Mononuclear cell (primary cell): Measurements from ENCODE around the gene INHBC. TPM values are rescaled to one million over a fixed set of nuclear protein-coding genes. Genes with fewer than 3 reads are reported as not detected.
"Not testable (repeated sequence)": the region's sequence is repeated elsewhere in the genome, so short reads cannot be mapped to it uniquely, and the experiment has no call there.

Source experiments
- H3K27me3 ChIP-seq: 2 replicates; pipeline ENCODE4 v1.6.0; 2011; ENCODE audit warnings: low read length, control low read depth; ENCODE audit not compliant: insufficient read depth
- H3K4me1 ChIP-seq: 2 replicates; pipeline ENCODE4 v1.5.1; 2011; ENCODE audit warnings: mild to moderate bottlenecking, low read length, control low read depth; ENCODE audit not compliant: insufficient read depth
- H3K4me3 ChIP-seq: 2 replicates; pipeline ENCODE4 v1.5.1; 2011; ENCODE audit warnings: mild to moderate bottlenecking, low read length, moderate library complexity
- H3K9me3 ChIP-seq: 2 replicates; pipeline ENCODE4 v1.5.1; 2011; ENCODE audit warnings: low read depth, mild to moderate bottlenecking, control low read depth, low read length
- total RNA-seq: library from RNA; depleted of rRNA; stranded (reverse); fragments of >200 nt; gene quantifications from one replicate; pipeline ENCODE4 v1.2.3, GENCODE V29; 2012

The INHBC gene
- total RNA-seq, 1 donor: 0.10 TPM

- Histone ChIP-seq H3K4me3 (no peak overlapping the region), H3K27me3 (no peaks in the 10 kb centered on the region), H3K4me1 (peaks cover 4% of the 10 kb centered on the region), H3K9me3 (no peaks in the 10 kb centered on the region)
Measured at GRCh38 chr12:57416039-57416996, 18.3 kb upstream of the INHBC start.

GRCh38 chr12:57418255-57418654 lies 16.3 kb upstream of the INHBC start:
- Histone ChIP-seq H3K4me1 (peaks cover 4% of the 10 kb centered on the region), H3K9me3 (no peaks in the 10 kb centered on the region), H3K4me3 (no peak overlapping the region), H3K27me3 (no peaks in the 10 kb centered on the region)

- Histone ChIP-seq H3K27me3 (no peaks in the 10 kb centered on the region), H3K9me3 (no peaks in the 10 kb centered on the region), H3K4me3 (no peak overlapping the region)
Measured at GRCh38 chr12:57419495-57419894, 15.1 kb upstream of the INHBC start.

GRCh38 chr12:57420482-57420881 lies 14.1 kb upstream of the INHBC start:
- Histone ChIP-seq H3K27me3 (no peaks in the 10 kb centered on the region), H3K4me1 (peaks cover 4% of the 10 kb centered on the region), H3K9me3 (no peaks in the 10 kb centered on the region), H3K4me3 (no peak overlapping the region)

More at GRCh38 chr12:57419495-57419894, 15.1 kb upstream of the INHBC start:
- peaks cover 4% of the 10 kb centered on the region for H3K4me1 ChIP-seq

- not testable (repeated sequence) for H3K4me3 ChIP-seq, H3K9me3 ChIP-seq, H3K27me3 ChIP-seq
- H3K4me1 ChIP-seq: peaks cover 22% of the 10 kb centered on the region
Measured at GRCh38 chr12:57426948-57427347, 7.6 kb upstream of the INHBC start.

GRCh38 chr12:57428965-57429364 lies 5.6 kb upstream of the INHBC start:
- Histone ChIP-seq H3K4me1 (peaks cover 22% of the 10 kb centered on the region), H3K4me3 (no peak overlapping the region), H3K27me3 (no peaks in the 10 kb centered on the region), H3K9me3 (no peaks in the 10 kb centered on the region)

- no peaks in the 10 kb centered on the region for H3K9me3 ChIP-seq
- peaks cover 22% of the 10 kb centered on the region for H3K4me1 ChIP-seq
- H3K4me3 ChIP-seq: peak overlapping the region; percentile 47
- no peaks in the 10 kb centered on the region for H3K27me3 ChIP-seq
Measured at GRCh38 chr12:57429473-57430111, 5.0 kb upstream of the INHBC start.

GRCh38 chr12:57430112-57430930 lies 4.3 kb upstream of the INHBC start:
- H3K9me3 ChIP-seq: no peaks in the 10 kb centered on the region
- H3K4me3 ChIP-seq: peak overlapping the region; percentile 47
- H3K4me1 ChIP-seq: peaks cover 26% of the 10 kb centered on the region
- no peaks in the 10 kb centered on the region for H3K27me3 ChIP-seq

GRCh38 chr12:57430931-57431566 lies 3.5 kb upstream of the INHBC start, which contains the start of gene R3HDM2:
TSS of gene R3HDM2 (minus strand) at chr12:57431043. CDS start at chr12:57310428, 120,615 bp downstream.
- Histone ChIP-seq H3K9me3 (no peaks in the 10 kb centered on the region), H3K4me3 (peak within 1 kb of the TSS; percentile 47)

GRCh38 chr12:57431654-57432188 lies 2.9 kb upstream of the INHBC start:
- no peaks in the 10 kb centered on the region for H3K27me3 ChIP-seq
- no peaks in the 10 kb centered on the region for H3K9me3 ChIP-seq
- H3K4me3 ChIP-seq: peak overlapping the region; percentile 47
- peaks cover 28% of the 10 kb centered on the region for H3K4me1 ChIP-seq

More at GRCh38 chr12:57430931-57431566, 3.5 kb upstream of the INHBC start, which contains the start of gene R3HDM2:
- Histone ChIP-seq H3K27me3 (no peaks in the 10 kb centered on the region), H3K4me1 (peaks cover 28% of the 10 kb centered on the region)

GRCh38 chr12:57433370-57433769 lies 1.2 kb upstream of the INHBC start:
- Histone ChIP-seq H3K4me3 (no peak overlapping the region), H3K27me3 (no peaks in the 10 kb centered on the region), H3K9me3 (no peaks in the 10 kb centered on the region), H3K4me1 (peaks cover 28% of the 10 kb centered on the region)

- H3K27me3 ChIP-seq: no peaks in the 10 kb centered on the region
- no peak overlapping the region for H3K4me3 ChIP-seq
- H3K4me1 ChIP-seq: peaks cover 12% of the 10 kb centered on the region
- H3K9me3 ChIP-seq: no peaks in the 10 kb centered on the region
Measured at GRCh38 chr12:57435293-57435692, 709 bp downstream of the INHBC start.

- Histone ChIP-seq H3K4me3 (no peak overlapping the region), H3K4me1 (peaks cover 5% of the 10 kb centered on the region), H3K27me3 (no peaks in the 10 kb centered on the region), H3K9me3 (no peaks in the 10 kb centered on the region)
Measured at GRCh38 chr12:57438400-57438799, 3.8 kb downstream of the INHBC start.

- peaks cover 5% of the 10 kb centered on the region for H3K4me1 ChIP-seq
- H3K4me3 ChIP-seq: no peak overlapping the region
- no peaks in the 10 kb centered on the region for H3K27me3 ChIP-seq
- H3K9me3 ChIP-seq: no peaks in the 10 kb centered on the region
Measured at GRCh38 chr12:57439762-57440266, 5.2 kb downstream of the INHBC start.
